Muscle of leg (tissue), 11 donors: Measurements from ENCODE around the gene RUNX1. TPM values are rescaled to one million over a fixed set of nuclear protein-coding genes. Genes with fewer than 3 reads are reported as not detected.

Experiments
- DNase-seq: peaks from one replicate; pipeline ENCODE4 v3.0.0; 2013
- H3K27ac ChIP-seq: one replicate; pipeline ENCODE4 v1.5.1; 2013; ENCODE audit warnings: mild to moderate bottlenecking, low read length, control low read depth
- H3K27me3 ChIP-seq: one replicate; pipeline ENCODE4 v1.6.1; 2013; ENCODE audit warnings: low read length; ENCODE audit not compliant: control insufficient read depth, insufficient read depth
- H3K36me3 ChIP-seq: one replicate; pipeline ENCODE4 v1.6.1; 2013; ENCODE audit warnings: low read length; ENCODE audit not compliant: control insufficient read depth, insufficient read depth
- H3K4me1 ChIP-seq: one replicate; pipeline ENCODE4 v1.6.1; 2013; ENCODE audit warnings: low read length; ENCODE audit not compliant: control insufficient read depth, insufficient read depth
- H3K4me3 ChIP-seq: one replicate; pipeline ENCODE4 v1.5.1; 2013; ENCODE audit warnings: low read length, control low read depth
- H3K9me3 ChIP-seq: replicated peaks from 2 replicates; pipeline ENCODE4 v1.6.1; 2013; ENCODE audit warnings: low read depth, low read length; ENCODE audit not compliant: control insufficient read depth
- WGBS: methylation state at CpG from one replicate; pipeline ENCODE4 v1.1.5; 2013; ENCODE audit warnings: missing lambda C conversion rate; ENCODE audit not compliant: insufficient coverage; 5-methylcytosine and 5-hydroxymethylcytosine counted together
- polyA plus RNA-seq, 8 donors: library from polyadenylated mRNA; unstranded; fragments of 120-200 nt; gene quantifications; one replicate each; pipeline versions ENCODE4 v1.2.1 to v1.2.3, GENCODE V29; 2013; ENCODE audit warnings: inconsistent platforms in 1 of 8, low replicate concordance in 1 of 8; ENCODE audit not compliant: insufficient read length in 8 of 8, insufficient read depth in 1 of 8
- total RNA-seq: library from RNA; stranded (reverse); fragments of 120-200 nt; gene quantifications from one replicate; pipeline ENCODE4 v1.2.4, GENCODE V29; 2013

Gene RUNX1
- total and polyA plus RNA-seq, 9 donors: 3.6 to 8.8 (median 5.0) TPM

- Histone ChIP-seq H3K9me3 (no peaks in the 10 kb centered on the region), H3K36me3 (no peaks in the 10 kb centered on the region), H3K4me1 (peaks cover 40% of the 10 kb centered on the region), H3K27ac (peak overlapping the region; percentile 79), H3K27me3 (no peaks in the 10 kb centered on the region), H3K4me3 (no peak overlapping the region)
- WGBS: no CpG with 5 or more reads among the region's 4 CpGs
- peak; percentile 49 for DNase-seq
These were observed 204.2 kb downstream of the RUNX1 start for GRCh38 chr21:34844924-34845238.

GRCh38 chr21:34844013-34844923 lies 204.8 kb downstream of the RUNX1 start:
- WGBS: 56% methylated on average over 10 of the region's 12 CpGs
- peak; percentile 75 for DNase-seq
- no peaks in the 10 kb centered on the region for H3K9me3 ChIP-seq
- H3K4me1 ChIP-seq: peaks cover 40% of the 10 kb centered on the region
- H3K36me3 ChIP-seq: peaks cover 3% of the 10 kb centered on the region
- H3K27ac ChIP-seq: peak overlapping the region; percentile 79
- H3K4me3 ChIP-seq: no peak overlapping the region
- H3K27me3 ChIP-seq: no peaks in the 10 kb centered on the region

GRCh38 chr21:34843562-34843961 lies 205.5 kb downstream of the RUNX1 start:
- DNase-seq: peak; percentile 56
- WGBS: 68% methylated on average over 3 of the region's 9 CpGs

GRCh38 chr21:34841154-34841553 lies 207.9 kb downstream of the RUNX1 start:
- H3K36me3 ChIP-seq: peaks cover 3% of the 10 kb centered on the region
- 48% methylated on average over 2 of the region's 4 CpGs for WGBS

More at GRCh38 chr21:34843562-34843961, 205.5 kb downstream of the RUNX1 start:
- Histone ChIP-seq H3K9me3 (no peaks in the 10 kb centered on the region), H3K27ac (peak overlapping the region; percentile 79), H3K36me3 (peaks cover 3% of the 10 kb centered on the region), H3K4me3 (no peak overlapping the region), H3K27me3 (no peaks in the 10 kb centered on the region), H3K4me1 (peaks cover 40% of the 10 kb centered on the region)

GRCh38 chr21:34840693-34841092 lies 208.4 kb downstream of the RUNX1 start:
- Histone ChIP-seq H3K27me3 (no peaks in the 10 kb centered on the region), H3K4me1 (peaks cover 25% of the 10 kb centered on the region), H3K4me3 (no peak overlapping the region), H3K9me3 (no peaks in the 10 kb centered on the region), H3K36me3 (peaks cover 3% of the 10 kb centered on the region), H3K27ac (no peak overlapping the region)
- WGBS: 83% methylated on average over 1 of the region's 4 CpGs
- DNase-seq: no peak

More at GRCh38 chr21:34841154-34841553, 207.9 kb downstream of the RUNX1 start:
- no peak overlapping the region for H3K27ac ChIP-seq
- H3K4me3 ChIP-seq: no peak overlapping the region
- H3K4me1 ChIP-seq: peaks cover 29% of the 10 kb centered on the region
- no peaks in the 10 kb centered on the region for H3K9me3 ChIP-seq
- H3K27me3 ChIP-seq: no peaks in the 10 kb centered on the region
- DNase-seq: no peak

- Histone ChIP-seq H3K27me3 (no peaks in the 10 kb centered on the region), H3K9me3 (no peaks in the 10 kb centered on the region), H3K27ac (no peak overlapping the region), H3K4me1 (peaks cover 17% of the 10 kb centered on the region), H3K4me3 (no peak overlapping the region), H3K36me3 (peaks cover 4% of the 10 kb centered on the region)
- no peak for DNase-seq
- 72% methylated on average over 7 of the region's 14 CpGs for WGBS
These were observed 209.9 kb downstream of the RUNX1 start for GRCh38 chr21:34838956-34839820.

- Histone ChIP-seq H3K9me3 (no peaks in the 10 kb centered on the region), H3K27ac (no peak overlapping the region), H3K4me3 (no peak overlapping the region), H3K27me3 (no peaks in the 10 kb centered on the region), H3K4me1 (peaks cover 8% of the 10 kb centered on the region), H3K36me3 (peaks cover 12% of the 10 kb centered on the region)
- DNase-seq: no peak
- no CpG with 5 or more reads among the region's 4 CpGs for WGBS
These were observed 212.1 kb downstream of the RUNX1 start for GRCh38 chr21:34836933-34837505.

GRCh38 chr21:34836103-34836932 lies 212.8 kb downstream of the RUNX1 start:
- 71% methylated on average over 8 of the region's 13 CpGs for WGBS
- H3K27ac ChIP-seq: no peak overlapping the region
- no peak overlapping the region for H3K4me3 ChIP-seq
- H3K9me3 ChIP-seq: no peaks in the 10 kb centered on the region
- peaks cover 12% of the 10 kb centered on the region for H3K36me3 ChIP-seq
- peaks cover 8% of the 10 kb centered on the region for H3K4me1 ChIP-seq
- DNase-seq: no peak
- H3K27me3 ChIP-seq: no peaks in the 10 kb centered on the region

- Histone ChIP-seq H3K4me1 (peaks cover 8% of the 10 kb centered on the region), H3K27ac (no peak overlapping the region), H3K4me3 (no peak overlapping the region), H3K27me3 (no peaks in the 10 kb centered on the region), H3K36me3 (peaks cover 12% of the 10 kb centered on the region), H3K9me3 (no peaks in the 10 kb centered on the region)
- DNase-seq: no peak
- 23% methylated on average over 2 of the region's 6 CpGs for WGBS
These were observed 213.6 kb downstream of the RUNX1 start for GRCh38 chr21:34835526-34835925.
